Stimulated activated naive CD8-positive, alpha-beta T cell treated with anti-CD3 and anti-CD28 coated beads, Interleukin-15, amount 100 ng/mL, for 72 hours (primary cell): ENCODE data around the gene OR52M1.
A peak's percentile ranks its signal among the peaks of the same experiment; 100 is the strongest.

Experiments used
- ATAC-seq: fragments of 150-1000 bp; cut with Tn5 transposase; 2 replicates; pipeline ENCODE4 v1.10.0; 2021; ENCODE audit warnings: mild to moderate bottlenecking, moderate library complexity
- DNase-seq, 2 donors: peaks; one replicate each; pipeline ENCODE4 v3.0.0; 2021 to 2022
- H3K27ac Mint-ChIP-seq, 2 donors: one replicate each; pipeline ENCODE4 v1.8.0; 2022; ENCODE audit warnings: mild to moderate bottlenecking in 2 of 2, mixed read lengths in 2 of 2, moderate library complexity in 2 of 2
- H3K27me3 Mint-ChIP-seq: one replicate; pipeline ENCODE4 v1.8.0; 2022; ENCODE audit warnings: mixed read lengths
- H3K4me1 Mint-ChIP-seq: one replicate; pipeline ENCODE4 v1.8.0; 2022; ENCODE audit warnings: mild to moderate bottlenecking, mixed read lengths
- H3K4me3 Mint-ChIP-seq, 2 donors: one replicate each; pipeline ENCODE4 v1.8.0; 2022; ENCODE audit warnings: mild to moderate bottlenecking in 2 of 2, mixed read lengths in 2 of 2, moderate library complexity in 1 of 2
- H3K9me3 Mint-ChIP-seq, 2 donors: one replicate each; pipeline ENCODE4 v1.8.0; 2022; ENCODE audit warnings: mixed read lengths in 2 of 2

OR52M1 gene

DNA sequence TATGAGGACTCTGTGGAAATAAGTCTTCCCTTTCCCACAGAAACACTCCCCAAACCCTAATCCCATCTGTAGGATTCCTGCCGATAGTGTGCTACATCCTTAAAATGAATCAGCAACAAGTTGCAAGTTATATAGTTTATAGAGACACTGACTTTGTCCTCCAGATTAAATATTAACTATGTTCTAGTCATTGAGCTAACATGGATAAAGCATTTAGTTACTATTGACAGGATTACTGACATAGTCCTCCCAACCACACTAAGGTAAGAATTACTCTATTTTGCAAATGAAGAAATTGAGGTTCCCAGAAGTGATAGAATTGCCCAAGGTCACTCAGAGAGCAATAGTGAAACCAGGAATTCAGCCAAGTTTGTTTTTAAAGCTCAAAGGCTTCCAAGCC lies 1.9 kb downstream of the OR52M1 start:
- H3K27ac Mint-ChIP-seq, result peak overlapping the region in 1 of 2 donors; percentile 65
- peaks cover 6% of the 10 kb centered on the region for H3K4me1 Mint-ChIP-seq
- no peaks in the 10 kb centered on the region for H3K9me3 Mint-ChIP-seq
- ATAC-seq (no peak), DNase-seq (no peak)
- no peak overlapping the region for H3K4me3 Mint-ChIP-seq
- peaks cover 7% of the 10 kb centered on the region for H3K27me3 Mint-ChIP-seq

- H3K27me3 Mint-ChIP-seq, result peaks cover 9% of the 10 kb centered on the region
- ATAC-seq, result no peak
- H3K4me3 Mint-ChIP-seq, result no peak overlapping the region
- no peak overlapping the region for H3K27ac Mint-ChIP-seq
- H3K9me3 Mint-ChIP-seq, result no peaks in the 10 kb centered on the region
- DNase-seq, result no peak
- peaks cover 6% of the 10 kb centered on the region for H3K4me1 Mint-ChIP-seq
These were observed 2.4 kb downstream of the OR52M1 start for GRCh38 chr11:4547416-4547815.

DNA sequence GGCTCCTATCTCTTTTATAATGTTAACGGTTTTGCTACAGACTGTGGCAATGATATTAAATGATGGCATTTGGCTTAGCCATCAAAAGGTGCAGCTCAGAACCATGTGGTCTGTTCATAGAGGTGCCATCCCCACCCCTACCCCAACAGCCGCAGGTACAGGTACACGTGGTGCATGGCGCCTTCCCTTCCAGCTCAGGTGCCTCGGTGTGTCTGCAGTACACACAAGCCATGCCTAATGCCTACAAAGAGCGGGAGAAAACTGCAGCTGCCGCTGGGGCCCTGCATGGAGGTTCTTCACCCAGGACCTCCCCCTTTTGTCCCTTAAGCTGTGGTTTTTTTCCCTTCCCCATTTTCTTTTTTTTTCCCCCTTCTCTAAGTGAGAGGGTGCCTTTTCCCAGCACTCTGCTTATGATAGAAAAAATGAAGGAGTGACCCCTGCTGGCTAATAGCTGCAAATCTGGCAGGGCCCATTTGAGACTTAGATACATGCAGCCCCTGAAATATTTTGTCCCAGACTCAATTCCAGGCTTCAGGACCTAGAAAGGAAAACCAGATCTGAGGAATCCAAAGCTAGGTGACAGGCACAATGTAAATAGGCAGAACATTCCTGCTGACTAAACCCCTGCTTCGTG lies 6.5 kb downstream of the OR52M1 start:
- H3K9me3 Mint-ChIP-seq, result no peaks in the 10 kb centered on the region
- DNase-seq (no peak), ATAC-seq (no peak)
- no peaks in the 10 kb centered on the region for H3K4me1 Mint-ChIP-seq
- H3K4me3 Mint-ChIP-seq, result no peak overlapping the region
- no peak overlapping the region for H3K27ac Mint-ChIP-seq
- peaks cover 23% of the 10 kb centered on the region for H3K27me3 Mint-ChIP-seq

GRCh38 chr11:4559527-4560440 lies 14.8 kb downstream of the OR52M1 start:
- peaks cover 16% of the 10 kb centered on the region for H3K27me3 Mint-ChIP-seq
- H3K27ac Mint-ChIP-seq, result no peak overlapping the region
- ATAC-seq (no peak), DNase-seq (no peak)
- H3K9me3 Mint-ChIP-seq, result peaks cover 17 to 19% of the 10 kb centered on the region in 2 donors
- H3K4me3 Mint-ChIP-seq, result no peak overlapping the region
- no peaks in the 10 kb centered on the region for H3K4me1 Mint-ChIP-seq

DNA sequence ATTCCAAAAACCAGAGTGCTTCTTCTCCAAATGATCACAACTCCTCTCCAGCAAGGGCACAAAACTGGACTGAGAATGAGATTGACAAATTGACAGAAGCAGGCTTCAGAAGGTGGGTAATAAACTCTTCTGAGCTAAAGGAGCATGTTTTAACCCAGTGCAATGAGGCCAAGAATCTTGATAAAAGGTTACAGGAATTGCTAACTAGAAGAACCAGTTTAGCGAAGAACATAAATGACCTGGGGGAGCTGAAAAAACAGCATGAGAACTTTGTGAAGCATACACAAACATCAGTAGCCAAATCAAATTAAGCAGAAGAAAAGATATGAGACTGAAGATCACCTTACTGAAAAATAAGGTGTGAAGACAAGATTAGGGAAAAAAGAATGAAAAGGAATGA lies 15.5 kb downstream of the OR52M1 start:
- no peak overlapping the region for H3K4me3 Mint-ChIP-seq
- H3K9me3 Mint-ChIP-seq, result peaks cover 17 to 20% of the 10 kb centered on the region in 2 donors
- H3K4me1 Mint-ChIP-seq, result no peaks in the 10 kb centered on the region
- ATAC-seq (no peak), DNase-seq (no peak)
- H3K27me3 Mint-ChIP-seq, result peaks cover 16% of the 10 kb centered on the region
- H3K27ac Mint-ChIP-seq, result no peak overlapping the region

DNA sequence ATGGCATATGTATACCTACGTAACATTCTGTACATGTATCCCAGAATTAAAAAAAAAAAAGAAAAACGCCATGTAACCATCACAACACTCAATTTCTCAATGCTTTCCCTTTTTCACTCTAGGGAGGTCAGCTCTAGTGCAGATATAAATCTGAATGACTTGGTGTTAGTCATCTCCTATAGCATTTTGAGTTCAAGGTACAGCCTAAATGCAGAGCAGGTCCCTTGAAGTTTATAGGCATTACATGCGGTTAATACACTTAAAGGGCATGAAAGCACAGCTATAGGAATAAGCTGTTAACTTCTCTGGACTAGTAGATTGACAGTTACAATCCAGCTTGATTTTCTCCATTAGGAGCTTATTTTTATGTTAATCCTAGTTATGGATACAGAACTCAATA lies 20.4 kb downstream of the OR52M1 start:
- DNase-seq (no peak), ATAC-seq (no peak)
- H3K9me3 Mint-ChIP-seq, result peaks cover 17 to 20% of the 10 kb centered on the region in 2 donors
- no peaks in the 10 kb centered on the region for H3K4me1 Mint-ChIP-seq
- H3K27me3 Mint-ChIP-seq, result peaks cover 8% of the 10 kb centered on the region
- no peak overlapping the region for H3K27ac Mint-ChIP-seq
- no peak overlapping the region for H3K4me3 Mint-ChIP-seq

- Mint-ChIP-seq H3K4me3 (no peak overlapping the region), H3K27me3 (no peaks in the 10 kb centered on the region), H3K4me1 (no peaks in the 10 kb centered on the region), H3K9me3 (peaks cover 6 to 8% of the 10 kb centered on the region in 2 donors), H3K27ac (no peak overlapping the region)
- DNase-seq, result no peak
- peak; percentile 28 for ATAC-seq
These were observed 24.1 kb downstream of the OR52M1 start for GRCh38 chr11:4569075-4569474.

DNA sequence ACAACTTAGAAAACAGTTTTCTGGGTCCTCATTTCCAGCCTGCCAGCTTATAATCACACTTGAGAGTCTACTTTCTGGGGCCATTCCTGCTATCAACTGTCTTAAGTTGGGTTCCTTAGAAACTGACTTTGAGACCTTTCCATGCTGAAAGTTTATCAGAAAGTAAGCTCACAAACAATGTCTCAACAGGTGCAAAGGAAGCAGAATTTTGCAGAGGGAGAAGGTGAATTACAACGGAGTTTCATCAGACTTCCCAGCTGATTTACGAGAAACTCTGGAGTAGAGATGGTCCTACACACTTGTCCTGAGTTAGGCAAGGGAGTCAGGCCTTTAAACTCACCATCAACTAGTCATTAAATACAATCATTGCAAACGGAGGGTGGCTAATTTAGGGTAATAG lies 31.9 kb downstream of the OR52M1 start:
- Mint-ChIP-seq H3K4me3 (no peak overlapping the region), H3K4me1 (peaks cover 8% of the 10 kb centered on the region), H3K27ac (no peak overlapping the region), H3K9me3 (peaks cover 0 to 6% of the 10 kb centered on the region in 2 donors), H3K27me3 (peaks cover 56% of the 10 kb centered on the region)
- ATAC-seq (no peak), DNase-seq (no peak)

GRCh38 chr11:4577761-4578160 lies 32.8 kb downstream of the OR52M1 start:
- DNase-seq (no peak), ATAC-seq (no peak)
- H3K9me3 Mint-ChIP-seq, result peaks cover 0 to 6% of the 10 kb centered on the region in 2 donors
- peaks cover 56% of the 10 kb centered on the region for H3K27me3 Mint-ChIP-seq
- no peak overlapping the region for H3K27ac Mint-ChIP-seq
- H3K4me3 Mint-ChIP-seq, result no peak overlapping the region
- peaks cover 8% of the 10 kb centered on the region for H3K4me1 Mint-ChIP-seq

DNA sequence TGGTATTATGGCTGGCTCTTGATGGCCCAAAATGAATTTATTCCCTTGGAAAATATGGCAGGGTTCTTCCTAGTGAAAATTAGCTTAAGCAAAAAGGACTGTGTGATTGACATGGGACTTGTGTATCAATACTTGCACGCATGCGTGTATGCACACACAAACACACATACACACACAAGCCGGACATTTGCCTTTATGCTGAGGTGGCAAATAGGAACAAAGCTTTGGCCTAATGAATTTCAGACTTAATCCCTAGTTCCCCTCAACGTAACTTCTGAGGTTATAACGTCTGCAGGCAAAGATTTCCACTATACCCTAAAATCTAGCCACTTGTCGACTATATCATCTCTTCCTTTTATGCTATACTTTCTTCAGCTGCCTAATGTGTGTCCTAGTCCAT lies 33.6 kb downstream of the OR52M1 start:
- no peak overlapping the region for H3K4me3 Mint-ChIP-seq
- DNase-seq (no peak), ATAC-seq (no peak)
- H3K27ac Mint-ChIP-seq, result no peak overlapping the region
- peaks cover 0 to 6% of the 10 kb centered on the region in 2 donors for H3K9me3 Mint-ChIP-seq
- peaks cover 59% of the 10 kb centered on the region for H3K27me3 Mint-ChIP-seq
- peaks cover 8% of the 10 kb centered on the region for H3K4me1 Mint-ChIP-seq

GRCh38 chr11:4580124-4580523 lies 35.1 kb downstream of the OR52M1 start:
- DNase-seq, result no peak
- peaks cover 64% of the 10 kb centered on the region for H3K27me3 Mint-ChIP-seq
- H3K27ac Mint-ChIP-seq, result no peak overlapping the region
- no peak for ATAC-seq
- no peak overlapping the region for H3K4me3 Mint-ChIP-seq
- peaks cover 0 to 6% of the 10 kb centered on the region in 2 donors for H3K9me3 Mint-ChIP-seq
- peaks cover 8% of the 10 kb centered on the region for H3K4me1 Mint-ChIP-seq

DNA sequence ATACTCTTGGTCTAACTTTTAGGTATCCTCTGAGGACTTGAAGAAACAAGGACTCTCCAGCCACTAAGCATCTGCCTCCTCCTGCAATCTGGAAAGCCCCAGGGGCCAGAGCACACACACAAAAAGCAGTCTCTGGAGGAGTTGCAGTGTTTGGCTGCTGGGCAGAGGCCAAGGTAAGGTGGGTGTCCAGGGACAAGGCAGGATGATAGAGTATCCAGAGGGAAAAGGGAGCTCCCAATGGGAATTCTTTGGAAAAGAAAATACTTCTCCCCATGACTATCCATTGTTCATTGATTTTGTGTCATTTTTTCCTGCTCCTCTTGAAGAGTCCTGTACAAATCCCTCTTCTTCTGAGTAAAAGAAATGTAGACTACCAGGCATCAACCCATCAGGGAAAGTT lies 36.5 kb downstream of the OR52M1 start, which contains the start of gene OR52I2:
OR52I2 (plus strand) TSS at position 301 of the 400 bp plus-strand sequence.
- no peak for ATAC-seq
- H3K27me3 Mint-ChIP-seq, result peaks cover 52% of the 10 kb centered on the region
- H3K4me3 Mint-ChIP-seq, result no peak within 1 kb of the TSS

DNA sequence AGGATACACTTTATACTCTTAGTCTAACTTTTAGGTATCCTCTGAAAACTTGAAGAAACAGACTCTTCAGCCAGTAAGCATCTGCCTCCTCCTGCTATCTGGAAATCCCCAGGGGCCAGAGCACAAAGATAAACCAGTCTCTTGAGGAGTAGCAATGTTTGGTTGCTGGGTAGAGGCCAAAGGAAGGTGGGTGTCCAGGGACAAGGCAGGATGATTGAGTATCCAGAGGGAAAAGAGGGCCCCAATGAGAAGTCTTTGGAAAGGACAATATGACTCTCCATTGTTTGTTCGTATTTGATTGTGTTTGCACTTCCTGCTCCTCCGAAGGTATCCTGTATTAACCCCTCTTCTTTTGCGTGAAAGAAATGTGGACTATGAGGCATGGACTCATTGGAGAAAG lies 44.0 kb downstream of the OR52M1 start:
- Mint-ChIP-seq H3K27me3 (peaks cover 27% of the 10 kb centered on the region), H3K4me3 (no peak overlapping the region), H3K27ac (peak overlapping the region in 1 of 2 donors; percentile 5), H3K9me3 (no peaks in the 10 kb centered on the region), H3K4me1 (peaks cover 7% of the 10 kb centered on the region)
- ATAC-seq, result no peak
- DNase-seq, result no peak

More for the DNA sequence above, 36.5 kb downstream of the OR52M1 start, which contains the start of gene OR52I2:
- Mint-ChIP-seq H3K9me3 (peaks cover 0 to 6% of the 10 kb centered on the region in 2 donors), H3K4me1 (no peaks in the 10 kb centered on the region), H3K27ac (peak within 1 kb of the TSS in 1 of 2 donors; percentile 30)
- DNase-seq, result no peak

- Mint-ChIP-seq H3K27ac (no peak within 1 kb of the TSS), H3K27me3 (peaks cover 5% of the 10 kb centered on the region), H3K9me3 (no peaks in the 10 kb centered on the region), H3K4me3 (no peak within 1 kb of the TSS), H3K4me1 (peaks cover 2% of the 10 kb centered on the region)
- DNase-seq (no peak), ATAC-seq (no peak)
These were observed 48.7 kb downstream of the OR52M1 start, which contains the start of gene OR52I1 for GRCh38 chr11:4593739-4594138. TSS of gene OR52I1 (plus strand) at chr11:4594039. CDS start at chr11:4594039, 0 bp downstream.
